ENCODE data around the gene HOXC11. TPM values are rescaled to one million over a fixed set of nuclear protein-coding genes. Genes with fewer than 3 reads are reported as not detected.
A peak's percentile ranks its signal among the peaks of the same experiment; 100 is the strongest.

The HOXC11 gene
- total RNA-seq, 2 donors from 2014 or later: not detected

DNA sequence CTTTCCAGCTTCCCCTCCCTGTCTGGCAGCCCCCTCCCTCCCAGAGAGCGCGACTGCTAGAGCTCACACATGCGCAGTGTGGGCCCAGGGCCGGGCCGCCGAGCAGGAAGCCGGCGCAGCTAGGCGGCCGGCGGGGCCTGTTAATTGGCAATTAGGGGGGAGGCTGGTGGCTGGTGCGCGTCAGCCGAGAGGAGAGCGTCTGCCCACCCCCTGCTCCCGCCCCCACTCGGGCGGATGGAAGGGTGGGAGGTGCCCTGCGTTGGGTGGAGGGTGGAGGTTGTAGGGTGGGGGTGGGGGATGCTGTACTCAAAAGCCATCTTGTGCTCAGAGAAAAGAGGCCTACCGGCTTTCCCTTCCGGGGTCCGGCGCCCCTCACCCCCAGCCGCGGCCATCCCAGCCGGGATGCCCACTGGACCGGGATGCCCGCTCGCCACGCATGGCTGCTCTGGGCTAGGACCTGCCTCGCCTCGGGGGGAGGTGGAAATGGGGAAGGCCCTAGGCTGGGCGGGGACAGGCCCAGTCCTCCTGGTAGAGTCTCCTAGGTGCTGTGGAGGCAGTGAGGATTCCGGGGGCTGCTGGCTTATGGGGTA, 45.0 kb downstream of the HOXC11 start:
- H3K27ac ChIP-seq: peak overlapping the region; percentile 17 to 54
- no peaks in the 10 kb centered on the region for H3K36me3 ChIP-seq
- DNase-seq (ENCODE audit: low spot score): no peak
- TF ChIP-seq, protein P1, sequence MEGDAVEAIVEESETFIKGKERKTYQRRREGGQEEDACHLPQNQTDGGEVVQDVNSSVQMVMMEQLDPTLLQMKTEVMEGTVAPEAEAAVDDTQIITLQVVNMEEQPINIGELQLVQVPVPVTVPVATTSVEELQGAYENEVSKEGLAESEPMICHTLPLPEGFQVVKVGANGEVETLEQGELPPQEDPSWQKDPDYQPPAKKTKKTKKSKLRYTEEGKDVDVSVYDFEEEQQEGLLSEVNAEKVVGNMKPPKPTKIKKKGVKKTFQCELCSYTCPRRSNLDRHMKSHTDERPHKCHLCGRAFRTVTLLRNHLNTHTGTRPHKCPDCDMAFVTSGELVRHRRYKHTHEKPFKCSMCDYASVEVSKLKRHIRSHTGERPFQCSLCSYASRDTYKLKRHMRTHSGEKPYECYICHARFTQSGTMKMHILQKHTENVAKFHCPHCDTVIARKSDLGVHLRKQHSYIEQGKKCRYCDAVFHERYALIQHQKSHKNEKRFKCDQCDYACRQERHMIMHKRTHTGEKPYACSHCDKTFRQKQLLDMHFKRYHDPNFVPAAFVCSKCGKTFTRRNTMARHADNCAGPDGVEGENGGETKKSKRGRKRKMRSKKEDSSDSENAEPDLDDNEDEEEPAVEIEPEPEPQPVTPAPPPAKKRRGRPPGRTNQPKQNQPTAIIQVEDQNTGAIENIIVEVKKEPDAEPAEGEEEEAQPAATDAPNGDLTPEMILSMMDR (IDR thresholded peaks at IDR 0.05): no peak
- H3K4me1 ChIP-seq: peaks cover 0 to 47% of the 10 kb centered on the region in 2 donors
- H3K4me3 ChIP-seq: peak overlapping the region; percentile 35 to 53
- H3K9me3 ChIP-seq: no peaks in the 10 kb centered on the region
- peaks cover 23 to 43% of the 10 kb centered on the region in 2 donors for H3K27me3 ChIP-seq

DNA sequence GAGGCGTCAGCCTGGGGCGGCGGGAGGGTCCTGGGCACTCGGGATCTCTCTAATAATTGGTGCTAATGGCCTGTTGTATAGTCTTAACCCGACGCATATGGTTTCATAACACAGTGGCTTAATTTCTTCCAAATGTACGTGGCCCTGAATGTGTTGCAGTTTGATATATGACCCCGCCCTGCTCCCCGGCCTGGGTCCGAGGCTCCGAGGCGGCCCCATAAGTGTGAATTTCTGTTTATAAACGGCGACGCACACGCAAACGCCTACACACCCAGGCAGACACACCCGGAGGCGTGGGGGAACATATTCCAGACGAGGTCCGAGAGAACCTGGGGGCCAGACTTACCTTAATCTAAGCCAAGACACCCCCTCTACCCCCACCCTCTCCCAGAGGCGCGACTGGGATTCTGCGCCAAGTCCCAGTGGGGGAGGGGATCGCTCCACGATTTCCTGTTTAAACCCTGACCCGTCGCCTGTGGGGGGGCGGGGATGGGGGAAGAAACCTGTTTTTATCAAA, 45.6 kb downstream of the HOXC11 start:
- peak overlapping the region in 1 of 2 donors; percentile 53 for H3K4me3 ChIP-seq
- peaks cover 23 to 39% of the 10 kb centered on the region in 2 donors for H3K27me3 ChIP-seq
- H3K36me3 ChIP-seq: no peaks in the 10 kb centered on the region
- no peak for DNase-seq (ENCODE audit: low spot score)
- H3K9me3 ChIP-seq: no peaks in the 10 kb centered on the region
- peaks cover 0 to 47% of the 10 kb centered on the region in 2 donors for H3K4me1 ChIP-seq
- peak overlapping the region in 1 of 2 donors; percentile 54 for H3K27ac ChIP-seq
- TF ChIP-seq, protein P1 (IDR thresholded peaks at IDR 0.05): no peak

DNA sequence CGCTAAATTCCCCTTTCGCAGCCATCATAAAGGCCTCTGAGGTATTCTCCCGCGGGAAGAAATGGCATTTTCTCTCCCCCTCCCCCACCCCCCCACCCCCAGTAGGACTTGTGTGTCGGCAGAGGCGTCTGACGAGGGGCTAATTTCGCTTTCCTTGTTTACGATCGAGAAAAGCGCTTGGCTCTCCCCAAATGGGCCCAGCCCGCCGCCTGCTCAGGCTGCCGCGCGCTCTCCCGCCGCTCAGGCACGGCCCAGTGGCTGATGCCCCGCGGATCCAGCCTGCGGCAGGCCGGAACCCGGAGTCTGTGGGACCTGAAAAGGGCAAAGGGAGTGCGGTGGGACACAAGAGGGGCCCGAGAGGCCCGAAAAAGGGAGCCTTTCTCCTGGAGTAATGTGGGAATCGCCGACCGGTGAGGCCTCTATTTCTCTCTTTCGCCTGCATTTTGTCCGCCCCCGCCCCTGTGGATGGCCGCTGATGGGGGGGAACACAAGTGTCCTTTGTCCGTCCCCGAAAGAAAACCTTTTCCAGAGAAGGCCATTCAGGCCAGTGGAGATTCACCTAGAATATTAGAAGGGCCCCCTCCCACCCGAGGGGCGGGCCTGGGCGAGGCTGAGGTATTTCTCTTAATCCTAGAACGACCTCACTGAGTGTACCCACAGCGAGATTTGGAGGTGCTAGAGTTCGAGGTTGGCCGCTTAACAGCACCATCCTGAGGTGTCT, 46.3 kb downstream of the HOXC11 start:
- Histone ChIP-seq H3K36me3 (no peaks in the 10 kb centered on the region), H3K4me1 (peaks cover 0 to 45% of the 10 kb centered on the region in 2 donors)

DNA sequence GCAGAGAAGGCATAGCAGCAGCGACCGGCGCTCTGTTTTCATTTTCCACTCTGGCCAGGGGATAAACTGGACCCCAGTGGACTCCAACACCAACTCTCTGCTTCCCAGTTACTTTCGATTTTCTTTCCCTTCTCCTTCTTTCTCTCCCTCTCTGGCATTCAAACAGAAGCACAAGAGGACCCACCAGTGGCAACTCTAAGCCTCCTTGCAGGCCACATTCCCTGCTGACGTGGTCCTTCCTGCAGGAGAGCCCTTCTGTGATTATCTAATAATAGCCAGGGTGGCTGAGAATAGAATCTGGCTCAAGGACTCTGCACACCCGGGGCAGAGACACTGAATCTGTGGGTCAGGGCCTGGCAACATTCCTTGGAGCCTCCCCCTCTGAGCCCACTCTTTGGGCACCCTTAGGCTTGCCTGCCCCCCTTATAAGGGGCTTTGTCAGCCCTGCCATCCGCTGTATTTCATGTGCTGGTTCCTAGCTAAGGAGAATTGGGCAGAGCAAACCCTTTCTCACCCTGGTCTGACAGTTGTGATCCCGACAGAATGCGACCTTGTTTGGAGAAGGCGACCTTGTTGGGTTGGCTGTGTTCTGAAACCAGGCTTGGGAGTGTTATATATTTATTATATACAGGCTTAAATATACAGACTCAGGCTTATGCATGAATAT, 47.1 kb downstream of the HOXC11 start:
- peaks cover 14 to 33% of the 10 kb centered on the region in 2 donors for H3K27me3 ChIP-seq
- DNase-seq (ENCODE audit: low spot score): no peak
- TF ChIP-seq, protein P1 (IDR thresholded peaks at IDR 0.05): no peak
- H3K4me3 ChIP-seq: no peak overlapping the region
- peak overlapping the region; percentile 35 to 55 for H3K27ac ChIP-seq
- H3K9me3 ChIP-seq: no peaks in the 10 kb centered on the region
- H3K36me3 ChIP-seq: no peaks in the 10 kb centered on the region
- peaks cover 0 to 39% of the 10 kb centered on the region in 2 donors for H3K4me1 ChIP-seq

More for the DNA sequence above, 46.3 kb downstream of the HOXC11 start:
- peak overlapping the region in 1 of 2 donors; percentile 53 for H3K4me3 ChIP-seq
- H3K9me3 ChIP-seq: no peaks in the 10 kb centered on the region
- no peak for DNase-seq (ENCODE audit: low spot score)
- peaks cover 22 to 33% of the 10 kb centered on the region in 2 donors for H3K27me3 ChIP-seq
- TF ChIP-seq, protein P1 (IDR thresholded peaks at IDR 0.05): no peak
- peak overlapping the region; percentile 35 to 55 for H3K27ac ChIP-seq

DNA sequence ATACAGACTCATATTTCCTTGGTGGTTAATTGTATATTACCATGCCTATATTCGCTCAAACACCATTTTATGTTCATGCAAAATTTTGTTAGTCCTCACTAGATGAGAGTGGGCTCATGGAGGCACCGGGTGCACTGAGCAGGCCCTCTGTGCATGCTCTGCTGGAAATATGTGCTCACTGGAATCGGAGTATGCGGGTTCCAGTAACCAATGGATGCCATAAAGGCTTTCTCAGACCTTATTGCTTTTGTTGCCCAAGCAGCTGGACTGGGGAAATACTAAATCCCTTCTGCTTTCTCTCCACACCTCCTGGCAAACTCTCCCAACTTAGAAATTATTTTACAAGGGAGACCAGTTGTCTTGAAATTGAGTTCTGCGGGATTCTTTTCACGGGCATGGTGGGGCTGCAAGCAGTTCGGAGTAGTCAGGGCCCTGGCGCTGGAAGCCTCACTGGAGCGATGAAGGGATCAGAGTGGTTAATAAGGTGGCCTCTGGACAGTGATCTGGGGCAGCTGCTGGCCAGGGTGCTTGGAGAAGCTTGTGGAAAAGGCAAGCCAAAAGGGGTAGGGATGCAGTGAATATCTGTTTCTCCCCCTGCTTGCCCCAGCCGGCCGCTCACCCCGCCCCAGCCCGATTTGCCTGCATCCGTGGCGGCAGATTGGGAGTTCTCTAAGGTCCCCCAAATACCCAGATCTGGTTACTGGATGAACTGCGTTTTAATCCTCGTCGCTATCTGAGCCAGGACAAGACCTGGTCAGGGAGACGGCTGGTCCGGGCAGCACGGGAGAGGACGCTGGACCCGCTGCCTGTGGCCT, 47.9 kb downstream of the HOXC11 start:
- Histone ChIP-seq H3K27me3 (peaks cover 7 to 28% of the 10 kb centered on the region in 2 donors), H3K36me3 (no peaks in the 10 kb centered on the region), H3K9me3 (no peaks in the 10 kb centered on the region), H3K4me3 (no peak overlapping the region), H3K27ac (peak overlapping the region; percentile 35 to 55), H3K4me1 (peaks cover 0 to 39% of the 10 kb centered on the region in 2 donors)
- TF ChIP-seq, protein P1 (IDR thresholded peaks at IDR 0.05): no peak
- no peak for DNase-seq (ENCODE audit: low spot score)

Data from right atrium auricular region (tissue), 2 donors.